Tongue (tissue), 2 donors: ENCODE results near the gene GRIP1. TPM values are rescaled to one million over a fixed set of nuclear protein-coding genes. Genes with fewer than 3 reads are reported as not detected.

Experiments used
- DNase-seq: peaks from one replicate; pipeline ENCODE4 v3.0.0-alpha.2; 2015
- total RNA-seq: library from RNA; depleted of rRNA; stranded (reverse); fragments of >200 nt; gene quantifications from one replicate; pipeline ENCODE4 v1.2.3, GENCODE V29; 2014

GRIP1 gene
- total RNA-seq, 1 donor from 2014 or later, result 5.4 TPM

DNA sequence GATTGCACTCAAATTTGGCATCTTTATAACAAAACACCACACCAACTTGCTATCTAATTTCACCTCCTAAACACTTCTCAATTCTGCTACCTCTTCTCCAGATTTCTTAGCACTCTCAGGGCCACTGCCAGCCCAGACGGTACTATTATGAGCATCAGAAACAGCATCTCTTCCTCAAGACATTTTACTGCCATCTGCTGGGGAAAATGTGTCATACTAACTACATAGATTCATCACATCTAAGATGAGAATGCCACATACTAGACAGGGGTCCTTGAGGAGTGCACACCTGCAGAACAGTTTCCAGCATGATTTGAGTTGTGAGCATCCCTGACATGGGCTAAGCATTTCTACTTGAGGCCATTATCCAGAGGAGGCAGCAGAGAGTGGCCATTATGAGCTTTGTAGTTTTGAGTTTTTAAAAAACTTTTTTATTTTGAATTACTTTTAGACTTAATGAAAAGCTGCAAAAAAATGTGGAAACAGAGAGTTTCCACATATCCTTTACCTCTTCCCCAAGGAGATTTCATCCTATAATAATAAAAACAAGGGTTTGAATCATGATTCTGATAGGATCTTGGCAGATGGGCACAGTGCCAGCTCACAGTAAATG, 15.1 kb upstream of the GRIP1 start:
- DNase-seq, result peak; percentile 85

DNA sequence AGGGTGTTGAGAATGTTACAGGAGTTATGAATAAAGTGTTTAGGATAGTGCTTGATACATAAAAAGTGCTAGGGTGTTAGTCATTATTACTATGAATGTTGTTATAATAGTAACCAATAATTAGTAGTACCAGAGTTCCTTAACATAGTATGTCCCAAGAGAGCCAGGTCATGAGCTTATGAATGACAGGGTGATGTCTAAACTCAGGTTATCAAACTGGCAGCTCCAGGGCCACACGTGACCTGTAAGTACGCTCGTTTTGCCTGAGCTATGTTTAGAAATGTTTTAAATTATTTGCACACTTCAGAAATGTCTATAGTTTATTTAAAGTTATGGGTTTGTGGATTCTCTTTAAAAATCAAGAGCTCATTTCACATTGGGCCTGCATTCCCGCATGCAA, 14.1 kb upstream of the GRIP1 start:
- no peak for DNase-seq

DNA sequence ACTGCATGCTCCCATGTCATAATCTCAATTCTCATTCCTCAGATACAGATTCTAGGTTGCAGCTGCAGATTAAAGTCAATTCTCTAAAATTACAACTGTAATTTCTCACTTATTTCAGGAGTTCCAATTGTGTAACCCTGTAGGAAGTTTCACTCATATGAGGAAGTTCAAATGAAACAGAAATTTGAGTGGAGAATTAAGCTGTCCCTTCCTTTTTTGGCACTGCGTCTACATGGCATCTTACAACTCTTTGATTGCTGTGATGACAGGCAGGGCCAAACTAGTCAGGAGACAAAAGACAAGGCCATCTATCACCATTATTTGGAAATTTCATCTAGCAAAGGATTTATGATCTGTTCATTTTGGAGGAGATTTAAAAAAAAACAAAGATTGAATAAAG, 13.3 kb upstream of the GRIP1 start:
- no peak for DNase-seq

DNA sequence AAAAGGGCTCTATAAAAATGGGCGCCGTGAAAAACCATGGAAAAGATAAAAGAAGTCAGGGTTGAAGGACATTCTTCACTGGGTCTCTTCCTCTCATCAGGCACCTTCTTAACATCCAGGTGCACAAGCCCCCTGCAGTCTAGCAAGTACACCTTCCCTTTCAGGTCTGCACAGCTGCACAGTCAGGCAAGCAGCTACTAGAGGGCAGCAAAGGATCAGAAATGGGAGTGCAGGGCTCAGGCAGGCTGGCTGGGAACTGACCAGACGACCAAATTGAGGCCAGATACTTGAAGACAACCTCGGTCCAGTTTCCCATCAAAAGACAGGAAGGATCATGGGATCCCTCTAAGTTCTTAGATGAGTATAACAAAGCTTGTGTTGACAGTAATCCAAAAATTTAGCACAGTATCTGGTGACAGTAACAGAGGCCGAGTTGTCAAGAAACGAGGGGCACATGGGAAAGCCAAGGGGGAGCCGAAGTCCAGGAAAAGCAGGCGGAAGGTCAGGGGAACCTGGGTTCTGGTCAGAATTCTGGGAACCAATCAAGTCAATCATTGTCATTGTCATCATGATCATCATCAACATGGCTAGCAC, 10.1 kb upstream of the GRIP1 start:
- DNase-seq, result peak; percentile 48

DNA sequence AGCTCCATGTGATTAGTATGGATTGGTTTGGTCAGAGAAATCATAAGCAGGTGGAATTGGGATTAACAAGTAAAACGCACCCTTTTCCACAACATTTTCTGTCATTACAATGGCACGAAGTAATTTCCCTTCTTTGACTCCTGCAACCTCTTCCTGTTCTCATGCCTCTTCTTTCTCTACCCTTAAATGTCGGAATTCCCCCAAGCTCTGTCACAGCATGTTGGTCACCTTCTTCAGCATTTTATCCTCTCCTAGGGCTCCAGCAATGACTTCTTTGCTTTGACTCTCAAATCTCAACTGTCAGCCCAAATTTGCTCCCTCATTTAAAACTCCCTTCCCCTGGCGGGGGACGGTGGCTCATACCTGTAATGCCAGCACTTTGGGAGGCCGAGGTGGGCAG, 5.3 kb upstream of the GRIP1 start:
- DNase-seq, result no peak

DNA sequence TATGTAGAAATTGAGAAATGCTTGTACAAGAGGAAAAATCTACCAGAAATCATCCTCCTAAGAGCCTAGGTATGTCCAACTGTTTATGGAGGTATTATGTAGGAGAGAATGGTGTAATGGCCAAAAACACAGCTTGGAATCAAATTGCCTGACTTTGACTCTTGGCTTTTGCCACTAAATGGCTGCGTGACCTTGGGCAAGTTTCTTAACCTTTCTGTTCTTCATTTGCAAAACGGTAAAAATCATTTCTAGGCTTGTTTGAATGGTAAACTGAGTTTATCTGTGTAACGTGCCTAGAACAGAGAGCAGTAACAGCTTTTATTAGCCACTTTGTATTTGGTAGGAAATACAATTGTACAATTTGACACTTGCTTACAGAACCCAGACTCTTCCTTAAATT, 4.9 kb upstream of the GRIP1 start:
- DNase-seq, result no peak

DNA sequence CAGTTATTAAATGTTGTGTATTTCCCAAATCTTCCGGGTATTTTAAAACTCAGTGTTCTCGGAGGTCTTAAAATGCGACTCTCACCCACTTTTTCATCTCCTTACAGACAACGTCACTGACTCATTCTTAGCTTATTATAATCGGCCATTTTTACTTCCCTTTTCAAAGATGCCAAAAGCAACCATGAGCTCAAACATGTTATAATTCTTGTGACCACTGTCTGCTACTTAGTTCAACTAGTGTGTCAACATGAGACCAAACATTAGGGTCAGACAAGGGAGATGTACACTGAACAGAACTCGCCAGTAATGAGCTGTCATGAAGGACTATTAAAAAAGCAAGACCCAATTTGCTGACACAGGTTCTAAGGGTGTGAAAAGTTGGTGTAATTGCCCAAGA, 4.2 kb upstream of the GRIP1 start:
- no peak for DNase-seq

DNA sequence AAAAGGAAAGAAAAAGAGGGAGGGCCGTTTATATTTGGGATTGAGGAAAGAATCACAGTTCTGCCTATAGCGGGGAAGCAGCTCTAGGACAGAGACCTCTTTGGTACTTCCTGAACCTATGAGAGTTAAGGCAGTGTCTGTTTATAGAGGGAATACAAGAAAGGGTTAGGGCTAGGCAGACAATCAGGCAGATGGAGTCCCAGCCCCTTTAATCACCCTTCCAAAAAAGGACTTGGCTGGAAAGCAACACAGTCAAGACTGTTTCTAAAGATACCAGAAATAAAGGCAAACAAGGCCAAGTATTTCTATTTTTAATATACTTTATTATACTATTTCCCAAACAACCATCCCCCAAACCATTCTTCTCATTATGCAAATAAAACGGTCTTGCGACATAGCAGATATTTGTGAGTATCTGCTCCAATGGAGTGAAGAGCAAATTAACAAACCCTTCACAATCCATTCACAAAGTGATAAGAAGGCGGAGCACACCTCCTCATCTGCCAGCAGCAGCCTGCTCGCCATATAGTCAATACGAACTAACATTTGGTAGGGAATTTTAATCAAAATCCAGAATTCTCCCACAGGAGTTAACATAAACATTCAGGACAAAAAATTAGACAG, 697 bp upstream of the GRIP1 start:
- DNase-seq, result peak; percentile 14

DNA sequence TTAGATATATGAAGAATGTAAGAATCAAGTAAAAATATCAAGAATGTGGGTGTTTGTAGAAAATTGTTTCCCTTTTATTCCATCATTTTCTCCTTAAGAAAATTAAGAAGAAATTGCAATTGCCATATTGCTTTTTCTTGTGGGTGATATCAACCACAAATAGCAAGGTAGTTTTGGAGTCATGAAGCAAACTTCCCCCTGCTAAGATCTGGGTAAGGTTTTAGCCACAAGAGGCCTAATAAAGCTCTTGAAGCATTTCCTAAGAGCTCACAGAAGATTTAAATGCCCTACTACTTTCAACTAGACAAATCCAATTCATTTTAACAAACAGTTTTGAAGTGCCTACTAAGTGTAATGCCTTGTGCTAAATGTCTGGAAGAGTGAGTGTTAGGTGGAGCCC, 2.6 kb downstream of the GRIP1 start:
- no peak for DNase-seq

DNA sequence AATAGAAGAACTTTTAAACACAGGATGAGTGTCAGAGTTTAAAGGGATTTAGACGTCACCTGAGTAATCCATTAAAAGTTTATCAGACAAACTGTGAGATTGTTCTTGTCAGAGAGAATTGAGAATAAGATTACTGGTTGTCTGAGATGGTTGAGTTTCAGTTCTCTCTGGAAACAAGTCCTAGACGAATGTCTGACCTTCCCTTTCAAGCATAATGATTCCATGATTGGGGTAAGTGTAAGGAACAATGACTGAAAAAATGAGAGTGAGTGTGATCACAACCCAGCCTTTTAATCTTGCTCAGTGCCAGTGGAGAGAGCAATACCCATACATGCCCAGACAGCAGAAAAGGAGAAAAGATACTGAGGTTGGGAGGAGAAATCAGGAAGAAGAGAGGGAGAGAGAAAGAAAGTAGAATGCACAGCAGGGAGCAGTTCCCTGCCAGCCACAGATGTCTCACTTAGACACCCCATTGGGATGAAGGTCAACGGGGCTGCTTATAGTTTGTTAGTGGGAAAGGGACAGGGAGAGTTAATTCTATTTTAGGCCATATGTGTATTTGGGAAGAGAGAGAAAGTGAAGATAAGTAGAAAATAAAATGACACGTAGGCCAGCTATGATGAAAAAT, 4.3 kb downstream of the GRIP1 start:
- DNase-seq, result no peak

DNA sequence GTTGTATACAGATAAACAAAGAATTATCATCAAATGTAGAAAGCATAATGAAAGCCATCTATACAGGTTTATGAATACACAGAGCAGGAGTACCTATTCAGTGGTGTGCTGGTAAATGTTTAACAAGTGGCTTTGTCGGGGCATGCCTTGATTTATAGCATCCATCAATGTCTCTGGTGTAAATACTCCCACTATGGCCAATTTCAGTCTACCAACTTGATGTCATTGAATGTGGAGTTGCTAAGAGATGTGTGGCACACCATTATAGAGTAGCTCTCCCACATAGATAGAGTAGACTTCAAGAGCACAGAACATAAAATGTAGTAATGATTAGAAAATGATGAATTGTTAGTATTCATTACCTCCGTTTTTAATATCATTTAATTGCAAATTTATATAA, 9.3 kb downstream of the GRIP1 start:
- no peak for DNase-seq

DNA sequence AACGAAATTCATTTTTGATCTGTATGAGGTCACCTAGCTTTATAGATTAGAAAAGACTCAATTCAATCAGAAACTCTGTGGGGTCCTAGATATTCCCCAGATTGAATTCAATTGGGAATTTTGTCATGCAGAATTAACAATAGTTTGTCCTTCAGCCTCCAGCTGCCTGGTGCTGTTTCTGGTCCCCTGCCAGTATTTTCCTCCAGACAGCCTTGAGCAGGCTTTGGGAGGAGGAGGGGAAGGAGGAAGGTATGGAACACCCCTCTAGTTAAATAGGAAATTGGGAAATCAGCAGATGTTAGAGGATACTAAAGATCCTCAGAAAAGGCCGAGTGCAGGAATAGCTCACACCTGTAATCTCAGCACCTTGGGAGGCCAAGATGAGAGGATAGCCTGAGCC, 10.6 kb downstream of the GRIP1 start:
- peak; percentile 29 for DNase-seq

DNA sequence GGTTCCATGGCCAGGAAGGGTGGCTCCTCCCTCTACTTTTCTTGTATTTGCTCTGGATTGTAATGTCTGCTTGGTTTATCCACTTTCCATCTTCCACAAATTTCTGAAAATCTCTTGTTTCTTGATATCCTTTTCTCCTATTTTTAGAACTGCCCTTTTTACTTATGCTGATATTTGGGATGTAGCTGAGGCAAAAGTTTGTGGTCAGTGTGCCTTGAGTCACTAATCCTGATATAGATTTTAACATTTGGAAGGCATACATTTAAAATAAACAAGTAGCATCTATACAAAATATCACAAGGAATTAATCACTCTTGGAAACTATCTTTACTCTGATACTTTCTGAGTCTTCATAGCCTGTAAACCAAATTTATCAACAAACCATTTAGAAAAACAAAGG, 11.0 kb downstream of the GRIP1 start:
- no peak for DNase-seq

DNA sequence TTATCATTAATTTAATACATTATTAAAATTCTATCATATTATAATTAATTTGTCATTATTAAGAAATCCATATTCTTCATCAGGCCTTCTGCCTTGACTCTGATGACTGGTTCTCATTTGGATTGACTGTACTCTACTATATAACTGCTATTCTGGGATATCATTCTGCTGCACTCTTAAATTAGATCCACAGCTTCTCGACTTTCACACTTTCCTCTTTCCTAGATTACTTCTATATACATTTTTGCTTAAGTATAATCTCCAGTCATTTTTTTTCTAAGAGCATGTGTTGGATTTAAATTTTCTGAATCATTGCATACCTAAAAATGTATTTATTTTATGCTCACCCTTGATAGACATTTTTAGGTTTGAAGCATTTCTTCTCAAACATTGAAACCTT, 12.4 kb downstream of the GRIP1 start:
- no peak for DNase-seq

DNA sequence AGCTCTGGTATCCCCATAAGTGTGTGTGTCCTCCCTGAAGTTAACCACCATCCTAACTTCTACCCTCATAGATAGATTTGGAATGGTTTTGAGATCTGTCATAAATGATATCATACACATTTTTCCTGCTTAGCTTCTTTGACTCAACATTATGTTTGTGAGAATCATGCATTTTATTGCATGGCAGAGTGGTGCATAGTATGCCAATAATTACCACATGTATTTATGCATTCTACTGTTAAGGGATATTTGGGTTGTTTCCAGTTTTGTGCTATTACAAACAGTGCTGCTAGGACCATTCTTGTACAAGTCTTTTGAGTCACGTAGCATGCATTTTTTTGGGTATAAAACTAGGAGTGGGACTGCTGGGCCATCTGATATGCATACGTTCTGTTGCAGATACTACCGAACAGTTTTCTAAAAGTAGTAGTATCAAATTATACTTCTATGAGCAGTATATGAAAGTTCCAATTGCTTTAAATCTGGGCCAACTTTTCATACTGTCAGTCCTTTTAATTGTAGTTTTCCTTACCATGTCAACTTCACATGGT, 13.4 kb downstream of the GRIP1 start:
- no peak for DNase-seq

DNA sequence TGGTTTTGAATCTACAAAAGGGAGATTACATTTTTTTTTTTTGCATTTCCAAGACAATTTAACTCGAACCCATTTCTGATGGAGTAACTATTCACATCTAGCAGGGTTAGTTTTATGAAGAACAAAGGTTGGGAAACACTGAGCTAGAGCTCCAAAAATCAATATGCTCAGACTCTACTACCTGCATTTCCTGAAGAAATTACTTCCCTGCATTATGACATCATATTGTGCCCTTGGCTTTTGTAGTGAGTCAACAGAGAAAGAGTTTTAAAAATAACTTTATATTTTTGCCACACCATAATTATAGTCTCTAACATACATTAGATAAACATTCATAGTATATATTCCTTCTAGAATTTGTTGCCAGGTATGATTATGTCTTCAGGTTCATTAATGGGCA, 14.8 kb downstream of the GRIP1 start:
- DNase-seq, result no peak

DNA sequence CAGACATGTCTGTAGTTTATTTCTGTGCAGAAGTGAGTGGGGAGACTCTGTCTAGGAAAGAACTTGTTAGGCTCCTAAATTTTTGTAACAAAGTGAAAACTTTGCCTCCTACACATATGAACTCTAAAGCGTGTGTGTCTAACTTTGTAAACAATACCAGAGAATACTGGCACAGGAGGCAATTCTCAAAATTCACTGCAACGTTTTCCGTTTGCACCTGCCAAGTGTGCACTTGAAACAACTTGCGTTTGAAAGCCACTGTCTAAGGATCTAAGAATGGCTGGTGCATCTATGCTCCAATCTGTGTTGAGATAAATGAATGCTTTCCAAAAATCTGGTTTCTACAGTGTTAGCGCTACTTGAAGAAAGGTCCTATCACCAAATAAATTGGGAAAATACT, 15.3 kb downstream of the GRIP1 start:
- no peak for DNase-seq

DNA sequence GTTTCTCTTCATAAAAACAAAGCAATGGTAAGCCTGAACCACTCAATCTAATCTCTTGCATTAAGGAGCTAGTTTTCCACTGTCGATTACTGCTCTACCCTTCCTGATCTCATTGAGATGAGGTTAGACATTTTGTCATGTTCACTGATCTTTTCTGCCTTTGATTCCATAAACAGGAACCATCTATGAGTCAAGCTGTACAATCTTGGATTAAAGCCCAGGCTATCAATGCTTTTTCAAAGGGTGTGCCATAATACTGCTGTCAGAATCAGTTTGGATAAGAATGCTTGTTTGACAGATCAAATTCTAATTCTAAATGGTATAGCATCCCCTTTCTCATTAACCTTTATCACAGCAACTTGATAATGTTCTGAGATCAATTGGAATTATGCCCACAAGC, 16.1 kb downstream of the GRIP1 start:
- DNase-seq, result no peak

DNA sequence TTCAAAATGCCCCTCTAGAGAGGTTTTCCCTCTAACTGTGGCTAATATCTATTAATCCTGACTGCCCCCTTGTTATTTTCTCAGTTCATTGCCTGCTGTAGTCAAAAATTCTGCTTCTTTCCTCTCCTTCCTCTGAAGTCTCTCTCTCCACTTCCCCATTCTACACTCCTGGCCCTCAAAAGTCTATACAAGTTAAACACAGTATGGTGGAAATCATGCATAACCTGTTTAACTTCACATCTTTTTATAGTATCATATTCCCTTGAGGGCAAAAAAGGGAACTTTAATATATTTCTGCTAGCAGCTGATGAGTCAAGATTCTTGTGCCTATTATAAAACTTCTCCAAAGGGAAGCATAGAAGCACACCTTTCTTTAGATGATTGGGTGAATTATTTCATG, 16.7 kb downstream of the GRIP1 start:
- DNase-seq, result no peak

DNA sequence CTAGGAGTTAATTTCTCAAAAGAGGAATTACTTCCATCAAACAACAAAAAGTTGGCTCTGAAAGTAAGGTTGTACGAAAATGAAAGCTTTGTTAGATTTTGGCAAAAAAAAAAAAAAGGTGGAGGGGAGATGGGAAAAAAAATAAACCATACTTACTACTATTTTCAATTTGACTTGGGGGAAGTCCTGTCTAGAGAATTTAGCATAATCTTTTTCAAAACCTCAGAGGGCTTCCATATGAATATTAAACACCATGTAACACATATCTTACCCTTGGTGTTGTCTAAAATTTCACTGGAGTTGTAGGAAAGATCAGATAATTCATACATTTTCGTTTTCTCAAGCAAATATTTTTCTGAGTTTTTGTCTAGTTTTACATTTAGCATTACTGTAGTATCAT, 17.5 kb downstream of the GRIP1 start:
- DNase-seq, result no peak

DNA sequence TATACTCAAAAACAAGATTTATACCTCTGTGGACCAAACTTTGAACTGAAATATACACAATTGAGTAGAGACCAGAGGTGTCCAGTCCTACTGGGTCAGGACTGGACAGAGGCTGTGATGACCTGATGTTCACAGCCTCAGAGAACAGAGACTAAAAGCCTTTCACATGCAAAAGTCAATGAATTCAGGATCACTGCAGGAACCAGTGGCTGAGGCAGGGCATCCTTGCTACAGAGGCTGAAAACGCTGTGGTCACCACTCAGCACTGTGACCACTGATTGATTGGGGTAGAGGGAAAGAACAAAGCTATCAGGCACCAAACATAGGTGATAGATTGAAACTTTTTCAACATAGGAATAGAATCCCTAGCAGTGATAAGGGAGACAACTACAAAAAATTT, 25.1 kb downstream of the GRIP1 start:
- DNase-seq, result no peak

DNA sequence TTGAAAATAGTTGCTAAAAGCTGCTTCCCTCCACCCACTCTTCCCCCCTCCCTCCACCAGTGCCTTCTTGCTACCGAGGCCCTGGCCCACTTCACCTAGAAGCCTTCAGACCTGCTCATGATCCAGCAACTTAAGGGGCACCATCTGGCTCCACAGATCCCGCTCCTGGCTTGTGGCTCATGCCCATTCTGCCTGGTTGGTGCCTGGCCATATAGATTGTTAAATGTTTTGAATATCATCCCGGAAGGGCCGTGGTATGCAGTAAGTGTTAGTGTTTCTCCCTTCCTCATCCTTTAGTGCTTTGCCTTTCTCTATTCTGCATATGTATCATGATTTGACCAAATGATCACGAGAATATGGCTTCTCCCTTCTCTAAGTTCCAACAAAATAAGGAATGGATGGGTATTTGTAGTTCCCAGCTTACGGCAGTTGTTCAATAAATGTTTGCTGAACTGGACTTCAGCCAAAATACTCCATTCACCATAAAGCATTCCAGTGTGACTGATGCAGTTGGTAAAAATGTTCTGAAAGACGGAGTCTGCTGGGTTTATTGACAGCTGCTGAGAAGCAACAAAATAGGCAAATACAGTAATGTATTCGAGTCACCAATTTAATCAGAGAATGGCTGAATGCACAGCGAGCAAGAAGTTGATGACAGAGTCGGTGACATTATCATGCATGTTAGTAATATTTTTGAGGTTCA, 30.7 kb downstream of the GRIP1 start:
- peak; percentile 35 for DNase-seq
